Glutamatergic neuron (in vitro differentiated cells): ENCODE data around the gene RASGEF1C. TPM values are rescaled to one million over a fixed set of nuclear protein-coding genes. Genes with fewer than 3 reads are reported as not detected.
A peak's percentile ranks its signal among the peaks of the same experiment; 100 is the strongest.

ENCODE experiments used
- DNase-seq: peaks from one replicate; pipeline ENCODE4 v3.0.0; 2022
- H3K27ac Mint-ChIP-seq: one replicate; pipeline ENCODE4 v1.8.0; 2020; ENCODE audit warnings: mild to moderate bottlenecking, mixed read lengths, inconsistent platforms; ENCODE audit not compliant: unreplicated experiment
- H3K27me3 Mint-ChIP-seq: one replicate; pipeline ENCODE4 v1.8.0; 2020; ENCODE audit warnings: mild to moderate bottlenecking, moderate library complexity, mixed read lengths, inconsistent platforms; ENCODE audit not compliant: unreplicated experiment
- H3K36me3 Mint-ChIP-seq: one replicate; pipeline ENCODE4 v1.8.0; 2020; ENCODE audit warnings: mild to moderate bottlenecking, mixed read lengths, inconsistent platforms; ENCODE audit not compliant: unreplicated experiment
- H3K4me1 Mint-ChIP-seq: one replicate; pipeline ENCODE4 v1.8.0; 2020; ENCODE audit warnings: mild to moderate bottlenecking, low read depth, mixed read lengths, inconsistent platforms; ENCODE audit not compliant: unreplicated experiment
- H3K4me3 Mint-ChIP-seq: one replicate; pipeline ENCODE4 v1.8.0; 2020; ENCODE audit warnings: mild to moderate bottlenecking, mixed read lengths, inconsistent platforms; ENCODE audit not compliant: unreplicated experiment
- H3K9me3 Mint-ChIP-seq: one replicate; pipeline ENCODE4 v1.8.0; 2020; ENCODE audit warnings: mild to moderate bottlenecking, moderate library complexity, mixed read lengths, inconsistent platforms; ENCODE audit not compliant: unreplicated experiment
- CTCF ChIP-seq: fragments of 200-600 bp; sonication (generic); IDR thresholded peaks from one replicate; pipeline ENCODE4 v1.5.0; 2021; ENCODE audit not compliant: partially characterized antibody, unreplicated experiment
- total RNA-seq: library from RNA; stranded (reverse); fragmentation: NEBNext Ultra II Directional; extraction: Animal tissue kit (Norgen Biotek cat#: 25700); gene quantifications from one replicate; pipeline ENCODE4 v1.2.1, GENCODE V29; 2021; ENCODE audit not compliant: unreplicated experiment

Gene RASGEF1C
- total RNA-seq, 1 donor from 2014 or later = 21.1 TPM

- no peak for TF ChIP-seq CTCF
- Mint-ChIP-seq H3K9me3 (peaks cover 23% of the 10 kb centered on the region), H3K27ac (no peak overlapping the region), H3K4me1 (no peaks in the 10 kb centered on the region), H3K27me3 (peaks cover 5% of the 10 kb centered on the region), H3K36me3 (peaks cover 12% of the 10 kb centered on the region), H3K4me3 (no peak overlapping the region)
- DNase-seq = no peak
These were observed 131.3 kb downstream of the RASGEF1C start for GRCh38 chr5:180077594-180078284.

- no peak overlapping the region for H3K4me3 Mint-ChIP-seq
- TF ChIP-seq CTCF = no peak
These were observed 133.3 kb downstream of the RASGEF1C start for GRCh38 chr5:180075703-180076102.

GRCh38 chr5:180074462-180074861 is 134.5 kb downstream of the RASGEF1C start:
- H3K36me3 Mint-ChIP-seq = peaks cover 18% of the 10 kb centered on the region

More at GRCh38 chr5:180075703-180076102, 133.3 kb downstream of the RASGEF1C start:
- H3K36me3 Mint-ChIP-seq = peaks cover 18% of the 10 kb centered on the region
- H3K9me3 Mint-ChIP-seq = peaks cover 28% of the 10 kb centered on the region
- peaks cover 12% of the 10 kb centered on the region for H3K27me3 Mint-ChIP-seq
- H3K27ac Mint-ChIP-seq = no peak overlapping the region
- no peak for DNase-seq
- H3K4me1 Mint-ChIP-seq = no peaks in the 10 kb centered on the region

GRCh38 chr5:180072556-180072955 is 136.5 kb downstream of the RASGEF1C start:
- peaks cover 20% of the 10 kb centered on the region for H3K9me3 Mint-ChIP-seq
- H3K27ac Mint-ChIP-seq = no peak overlapping the region
- peaks cover 12% of the 10 kb centered on the region for H3K27me3 Mint-ChIP-seq
- H3K4me3 Mint-ChIP-seq = peak overlapping the region; percentile 67
- H3K36me3 Mint-ChIP-seq = peaks cover 12% of the 10 kb centered on the region
- no peak for DNase-seq
- TF ChIP-seq CTCF = no peak
- H3K4me1 Mint-ChIP-seq = peaks cover 16% of the 10 kb centered on the region

More at GRCh38 chr5:180074462-180074861, 134.5 kb downstream of the RASGEF1C start:
- Mint-ChIP-seq H3K27me3 (peaks cover 12% of the 10 kb centered on the region), H3K9me3 (peaks cover 25% of the 10 kb centered on the region), H3K4me1 (peaks cover 3% of the 10 kb centered on the region), H3K27ac (no peak overlapping the region), H3K4me3 (no peak overlapping the region)
- DNase-seq = no peak
- no peak for TF ChIP-seq CTCF

GRCh38 chr5:180072256-180072548 is 136.8 kb downstream of the RASGEF1C start:
- no peak overlapping the region for H3K27ac Mint-ChIP-seq
- peak overlapping the region; percentile 67 for H3K4me3 Mint-ChIP-seq
- DNase-seq = no peak
- peaks cover 12% of the 10 kb centered on the region for H3K36me3 Mint-ChIP-seq
- no peak for TF ChIP-seq CTCF
- H3K9me3 Mint-ChIP-seq = peaks cover 20% of the 10 kb centered on the region
- H3K4me1 Mint-ChIP-seq = peaks cover 18% of the 10 kb centered on the region
- peaks cover 12% of the 10 kb centered on the region for H3K27me3 Mint-ChIP-seq
